Activated CD4-positive, alpha-beta T cell treated with anti-CD3 and anti-CD28 coated beads for 48 hours (primary cell): ENCODE measurements around the gene DTX4.
A peak's percentile ranks its signal among the peaks of the same experiment; 100 is the strongest.
"Not testable (repeated sequence)": the region's sequence is repeated elsewhere in the genome, so short reads cannot be mapped to it uniquely, and the experiment has no call there.

Experiments used
- DNase-seq: peaks from one replicate; pipeline ENCODE4 v3.0.0-alpha.2; 2020

DTX4 gene

GRCh38 chr11:59171508-59172322 lies at the start of gene DTX4:
Gene DTX4, plus strand, starts transcription at chr11:59172132. Its CDS starts 464 bp downstream, at chr11:59172596.
- DNase-seq = peak; percentile 94

- DNase-seq = peak; percentile 92
These were observed 36.1 kb upstream of the DTX4 start for GRCh38 chr11:59135648-59136461.

- not testable (repeated sequence) for DNase-seq
These were observed 35.4 kb upstream of the DTX4 start for GRCh38 chr11:59136551-59136950.

GRCh38 chr11:59137190-59137589 lies 34.7 kb upstream of the DTX4 start:
- no peak for DNase-seq

- no peak for DNase-seq
These were observed 33.3 kb upstream of the DTX4 start for GRCh38 chr11:59138643-59139042.

DNA sequence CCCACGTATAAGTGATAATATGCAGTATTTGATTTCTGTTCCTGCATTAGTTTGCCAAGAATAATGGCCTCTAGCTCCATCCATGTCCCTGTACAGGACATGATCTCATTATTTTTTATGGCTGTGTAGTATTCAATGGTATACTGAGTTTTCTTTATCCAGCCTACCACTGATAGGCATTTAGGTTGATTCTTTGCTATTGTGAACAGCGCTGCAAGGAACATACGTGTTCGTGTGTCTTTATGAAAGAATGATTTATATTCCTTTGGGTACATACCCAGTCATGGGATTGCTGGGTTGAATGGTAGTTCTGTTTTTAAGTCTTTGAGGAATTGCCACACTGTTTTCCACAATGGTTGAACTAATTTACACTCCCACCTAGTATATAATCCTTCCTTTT lies 30.7 kb upstream of the DTX4 start:
- no peak for DNase-seq

- DNase-seq = no peak
These were observed 30.1 kb upstream of the DTX4 start for GRCh38 chr11:59141673-59142460.

GRCh38 chr11:59142530-59143507 lies 29.1 kb upstream of the DTX4 start, which contains the start of gene FAM111A:
Gene FAM111A, plus strand, starts transcription at chr11:59142856. Its CDS starts 6,017 bp downstream, at chr11:59148873.
- DNase-seq = peak; percentile 87

DNA sequence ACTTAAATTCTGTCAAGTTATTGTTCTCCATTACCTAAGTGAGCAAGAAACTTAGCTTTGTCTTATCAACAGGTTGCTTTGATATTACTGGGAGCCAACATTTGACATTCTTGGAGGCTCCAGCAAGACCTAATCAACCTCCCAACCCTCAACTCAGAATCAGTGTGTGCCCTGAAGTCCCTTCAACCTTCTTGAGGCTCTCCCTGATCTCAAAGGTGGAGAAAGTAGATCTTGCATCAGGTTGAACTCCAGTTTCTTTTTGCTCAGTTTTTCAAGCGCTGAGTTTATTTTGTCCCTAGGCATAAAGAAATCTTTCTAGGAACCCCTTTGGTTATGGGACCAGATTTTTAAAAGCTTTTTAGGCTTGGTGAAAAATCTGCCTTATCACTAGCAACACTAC lies 27.8 kb upstream of the DTX4 start:
- DNase-seq = no peak

- peak; percentile 82 for DNase-seq
These were observed 27.2 kb upstream of the DTX4 start for GRCh38 chr11:59144579-59145345.

DNA sequence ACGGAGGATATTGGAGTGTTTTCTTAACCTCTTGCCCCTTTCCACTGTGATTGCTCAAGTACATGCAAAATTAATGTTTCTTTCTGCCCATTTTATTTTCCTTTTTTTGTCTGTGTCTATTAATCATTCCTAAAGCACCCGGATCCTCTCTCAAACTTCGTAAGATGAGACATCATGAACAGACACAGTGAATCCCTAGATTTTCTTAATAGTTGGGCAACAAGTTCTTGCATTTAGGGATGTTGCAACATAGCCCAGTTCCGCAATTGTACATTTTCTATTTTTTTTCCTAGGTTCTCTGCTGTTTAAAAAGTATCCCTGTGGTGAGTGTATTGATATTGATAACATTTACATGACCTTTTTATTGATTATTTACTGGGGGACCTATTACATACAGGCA lies 26.4 kb upstream of the DTX4 start:
- no peak for DNase-seq

DNA sequence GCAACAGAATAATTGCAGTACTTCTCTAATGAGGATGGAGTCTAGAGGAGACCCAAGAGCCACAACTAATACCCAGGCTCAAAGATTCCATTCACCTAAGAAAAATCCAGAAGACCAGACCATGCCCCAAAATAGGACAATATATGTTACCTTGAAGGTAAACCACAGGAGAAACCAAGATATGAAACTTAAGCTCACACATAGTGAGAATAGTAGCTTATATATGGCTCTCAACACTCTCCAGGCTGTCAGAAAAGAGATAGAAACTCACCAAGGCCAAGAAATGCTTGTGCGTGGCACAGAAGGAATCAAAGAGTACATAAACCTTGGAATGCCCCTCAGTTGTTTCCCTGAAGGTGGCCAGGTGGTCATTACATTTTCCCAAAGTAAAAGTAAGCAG lies 20.2 kb upstream of the DTX4 start:
- no peak for DNase-seq

DNA sequence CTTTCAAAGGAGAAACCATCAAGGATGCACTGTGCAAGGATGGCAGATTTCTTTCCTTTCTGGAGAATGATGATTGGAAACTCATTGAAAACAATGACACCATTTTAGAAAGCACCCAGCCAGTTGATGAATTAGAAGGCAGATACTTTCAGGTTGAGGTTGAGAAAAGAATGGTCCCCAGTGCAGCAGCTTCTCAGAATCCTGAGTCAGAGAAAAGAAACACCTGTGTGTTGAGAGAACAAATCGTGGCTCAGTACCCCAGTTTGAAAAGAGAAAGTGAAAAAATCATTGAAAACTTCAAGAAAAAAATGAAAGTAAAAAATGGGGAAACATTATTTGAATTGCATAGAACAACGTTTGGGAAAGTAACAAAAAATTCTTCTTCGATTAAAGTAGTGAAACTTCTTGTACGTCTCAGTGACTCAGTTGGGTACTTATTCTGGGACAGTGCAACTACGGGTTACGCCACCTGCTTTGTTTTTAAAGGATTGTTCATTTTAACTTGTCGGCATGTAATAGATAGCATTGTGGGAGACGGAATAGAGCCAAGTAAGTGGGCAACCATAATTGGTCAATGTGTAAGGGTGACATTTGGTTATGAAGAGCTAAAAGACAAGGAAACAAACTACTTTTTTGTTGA lies 19.5 kb upstream of the DTX4 start:
- DNase-seq = peak; percentile 41

GRCh38 chr11:59154610-59155009 lies 17.3 kb upstream of the DTX4 start:
- DNase-seq = no peak

GRCh38 chr11:59157433-59157832 lies 14.5 kb upstream of the DTX4 start:
- no peak for DNase-seq

GRCh38 chr11:59158206-59159068 lies 13.5 kb upstream of the DTX4 start:
- peak; percentile 64 for DNase-seq

- DNase-seq = no peak
These were observed 7.9 kb upstream of the DTX4 start for GRCh38 chr11:59164028-59164427.

DNA sequence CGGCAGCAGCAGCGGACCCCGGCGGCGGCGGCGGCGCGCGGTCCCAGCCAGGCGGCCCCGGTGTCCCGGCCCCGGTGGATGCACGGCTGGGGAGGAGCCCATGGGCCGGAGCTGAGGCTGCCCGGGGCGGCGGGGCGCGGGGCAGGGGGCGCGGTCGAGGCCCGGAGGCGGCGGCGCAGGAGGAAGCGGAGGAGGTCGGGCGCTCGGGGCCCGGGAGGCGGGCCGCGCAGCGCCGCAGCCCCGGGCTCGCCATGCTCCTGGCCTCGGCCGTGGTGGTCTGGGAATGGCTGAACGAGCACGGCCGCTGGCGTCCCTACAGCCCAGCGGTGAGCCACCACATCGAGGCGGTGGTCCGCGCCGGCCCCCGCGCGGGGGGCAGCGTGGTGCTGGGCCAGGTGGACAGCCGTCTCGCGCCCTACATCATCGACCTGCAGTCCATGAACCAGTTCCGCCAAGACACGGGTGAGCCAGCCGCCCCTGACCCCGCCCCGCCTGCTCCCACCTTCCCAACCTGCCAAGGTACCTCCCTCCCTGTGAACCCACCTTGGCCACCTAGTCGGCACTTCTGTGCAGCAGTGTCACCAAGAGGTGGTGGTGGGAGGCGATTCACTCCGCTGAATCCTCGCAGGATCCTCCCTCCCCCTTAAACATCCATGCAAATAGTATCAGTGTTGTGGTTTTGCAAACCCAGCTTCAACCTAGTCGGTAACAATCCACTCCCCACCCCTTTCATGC lies 580 bp downstream of the DTX4 start:
- peak; percentile 17 for DNase-seq
